ENCODE data around the gene ARHGEF7. TPM values are rescaled to one million over a fixed set of nuclear protein-coding genes. Genes with fewer than 3 reads are reported as not detected.

The ARHGEF7 gene
- total RNA-seq, 3 donors from 2014 or later (not counting 1 experiment from before 2014, with no cell fraction given): 99.9 to 135 (median 105) TPM

DNA sequence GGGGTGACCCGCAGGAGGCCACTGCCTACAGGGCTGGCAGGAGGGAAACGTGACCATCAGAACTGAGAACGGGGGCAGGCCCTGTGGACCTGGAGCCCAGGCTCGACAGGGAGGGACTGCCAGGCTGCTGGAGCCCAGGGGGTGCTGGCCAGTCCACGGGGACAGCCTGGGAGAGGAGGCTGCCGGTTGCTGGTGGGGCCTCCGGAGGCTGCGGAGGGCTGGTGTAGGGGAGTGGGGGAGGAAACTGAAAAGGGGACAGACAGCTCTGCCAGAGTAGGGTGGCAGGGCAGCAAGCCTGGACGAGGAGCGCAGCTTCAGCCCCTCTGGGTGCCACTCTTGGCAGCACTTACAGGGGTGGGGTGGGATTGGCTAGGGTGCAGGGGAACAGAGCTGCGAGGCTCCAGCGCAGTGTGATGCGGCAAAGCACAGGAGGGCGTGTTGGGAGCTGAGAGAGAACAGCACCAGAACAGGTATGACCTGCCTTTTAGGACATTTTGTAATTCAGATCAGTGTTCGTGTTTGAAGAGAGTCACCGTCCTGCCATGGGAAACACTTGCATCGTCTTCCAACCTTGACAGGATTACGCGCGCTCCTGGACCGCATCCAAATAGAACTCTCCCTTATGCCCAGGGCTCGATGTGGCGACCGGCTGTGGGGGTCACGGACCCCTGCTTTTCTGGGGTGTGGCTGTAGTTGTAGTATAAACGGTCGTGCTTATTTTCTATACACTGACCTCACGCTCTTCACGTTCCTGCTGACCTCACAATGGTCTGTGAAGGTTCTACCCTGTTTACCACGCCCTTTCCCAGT is 19.9 kb upstream of the ARHGEF7 start:
- Histone ChIP-seq H3K4me3 (ENCODE audit: low read length) (no peak overlapping the region), H3K27ac (ENCODE audit: low read length) (no peak overlapping the region), H3K9me3 (ENCODE audit: control insufficient read depth, insufficient read depth, low read length) (no peaks in the 10 kb centered on the region), H3K27me3 (ENCODE audit: control insufficient read depth, insufficient read depth, low read length) (no peaks in the 10 kb centered on the region), H3K36me3 (ENCODE audit: control insufficient read depth, insufficient read depth, low read length) (no peaks in the 10 kb centered on the region), H3K4me1 (ENCODE audit: control insufficient read depth, insufficient read depth, low read length) (no peaks in the 10 kb centered on the region)
- H3K27me3 Mint-ChIP-seq (ENCODE audit: low read depth in 2 of 2): peaks cover 39 to 64% of the 10 kb centered on the region in 2 donors
- no peak overlapping the region for H3K27ac Mint-ChIP-seq
- no peak overlapping the region for H3K4me3 Mint-ChIP-seq
- no peaks in the 10 kb centered on the region for H3K36me3 Mint-ChIP-seq
- no peaks in the 10 kb centered on the region for H3K4me1 Mint-ChIP-seq
- TF ChIP-seq, protein P1, sequence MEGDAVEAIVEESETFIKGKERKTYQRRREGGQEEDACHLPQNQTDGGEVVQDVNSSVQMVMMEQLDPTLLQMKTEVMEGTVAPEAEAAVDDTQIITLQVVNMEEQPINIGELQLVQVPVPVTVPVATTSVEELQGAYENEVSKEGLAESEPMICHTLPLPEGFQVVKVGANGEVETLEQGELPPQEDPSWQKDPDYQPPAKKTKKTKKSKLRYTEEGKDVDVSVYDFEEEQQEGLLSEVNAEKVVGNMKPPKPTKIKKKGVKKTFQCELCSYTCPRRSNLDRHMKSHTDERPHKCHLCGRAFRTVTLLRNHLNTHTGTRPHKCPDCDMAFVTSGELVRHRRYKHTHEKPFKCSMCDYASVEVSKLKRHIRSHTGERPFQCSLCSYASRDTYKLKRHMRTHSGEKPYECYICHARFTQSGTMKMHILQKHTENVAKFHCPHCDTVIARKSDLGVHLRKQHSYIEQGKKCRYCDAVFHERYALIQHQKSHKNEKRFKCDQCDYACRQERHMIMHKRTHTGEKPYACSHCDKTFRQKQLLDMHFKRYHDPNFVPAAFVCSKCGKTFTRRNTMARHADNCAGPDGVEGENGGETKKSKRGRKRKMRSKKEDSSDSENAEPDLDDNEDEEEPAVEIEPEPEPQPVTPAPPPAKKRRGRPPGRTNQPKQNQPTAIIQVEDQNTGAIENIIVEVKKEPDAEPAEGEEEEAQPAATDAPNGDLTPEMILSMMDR (IDR thresholded peaks at IDR 0.05): no peak
- 81% methylated on average over 30 of the region's 30 CpGs for WGBS (ENCODE audit: insufficient coverage)
- ATAC-seq (no peak), DNase-seq (no peak)
- no peaks in the 10 kb centered on the region for H3K9me3 Mint-ChIP-seq
- intact Hi-C loops (cut with micrococcal nuclease): no loop called here

DNA sequence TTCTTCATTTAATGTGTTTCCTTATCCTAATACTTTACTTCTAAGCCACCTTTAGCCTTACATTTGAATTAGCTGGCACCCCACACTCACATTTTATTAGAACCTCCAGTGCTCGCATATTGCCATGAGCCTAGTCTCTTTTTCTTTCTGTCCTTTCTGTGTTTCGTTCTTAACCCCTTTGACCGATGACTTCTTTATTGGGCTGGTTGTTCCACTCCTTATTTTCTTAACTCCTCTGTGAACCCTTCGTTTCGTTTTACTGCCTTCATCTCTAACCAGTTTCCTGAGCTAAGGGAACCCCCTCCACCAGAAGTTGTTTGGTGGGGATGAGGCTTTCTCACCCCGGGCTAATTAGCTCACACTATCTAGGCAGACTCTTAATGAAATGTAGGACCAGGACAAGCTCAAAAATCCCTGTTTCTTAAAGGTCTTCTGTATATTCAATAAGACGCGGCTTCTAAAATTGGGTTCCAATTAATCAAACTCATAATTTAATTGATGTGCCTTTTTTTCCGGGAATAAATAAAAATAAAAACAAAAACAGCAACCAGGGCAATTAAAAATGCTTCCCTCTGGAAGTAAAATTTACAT is 19.1 kb upstream of the ARHGEF7 start:
- 76% methylated on average over 6 of the region's 9 CpGs for whole genome bisulfite sequencing (ENCODE audit: insufficient coverage)
- Histone ChIP-seq H3K9me3 (ENCODE audit: control insufficient read depth, insufficient read depth, low read length) (no peaks in the 10 kb centered on the region), H3K4me3 (ENCODE audit: low read length) (no peak overlapping the region), H3K27ac (ENCODE audit: low read length) (no peak overlapping the region), H3K36me3 (ENCODE audit: control insufficient read depth, insufficient read depth, low read length) (no peaks in the 10 kb centered on the region), H3K27me3 (ENCODE audit: control insufficient read depth, insufficient read depth, low read length) (no peaks in the 10 kb centered on the region), H3K4me1 (ENCODE audit: control insufficient read depth, insufficient read depth, low read length) (no peaks in the 10 kb centered on the region)
- no peak for DNase-seq
- Mint-ChIP-seq H3K4me3 (no peak overlapping the region), H3K4me1 (no peaks in the 10 kb centered on the region), H3K27ac (no peak overlapping the region), H3K36me3 (no peaks in the 10 kb centered on the region), H3K9me3 (no peaks in the 10 kb centered on the region), H3K27me3 (ENCODE audit: low read depth in 2 of 2) (peaks cover 39 to 66% of the 10 kb centered on the region in 2 donors)
- no peak for ATAC-seq
- TF ChIP-seq, protein P1 (IDR thresholded peaks at IDR 0.05): no peak
- intact Hi-C loops (cut with micrococcal nuclease): no loop called here

DNA sequence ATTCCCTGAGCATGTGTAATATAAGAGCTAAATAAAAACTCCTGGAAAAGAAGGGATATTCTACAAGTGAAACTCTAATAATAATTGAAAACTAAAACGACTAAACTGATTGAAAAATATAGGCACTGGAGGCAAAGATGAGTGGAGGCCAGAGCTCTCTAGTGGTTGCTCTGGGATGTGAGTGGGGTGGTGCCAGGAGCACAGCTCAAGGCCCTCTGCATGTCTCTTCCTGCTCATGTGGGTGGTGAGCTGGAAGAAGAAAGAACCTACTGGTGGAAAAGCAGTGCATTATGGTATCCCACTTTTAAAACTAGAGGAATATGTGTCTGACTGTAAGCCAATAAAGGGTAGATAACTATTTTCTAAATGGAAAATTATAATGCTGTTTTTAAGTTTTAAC is 15.8 kb upstream of the ARHGEF7 start:
- intact Hi-C loops (cut with micrococcal nuclease): no loop called here
- 71% methylated on average over 1 of the region's 1 CpG for WGBS (ENCODE audit: insufficient coverage)
- peaks cover 48 to 88% of the 10 kb centered on the region in 2 donors for H3K27me3 Mint-ChIP-seq (ENCODE audit: low read depth in 2 of 2)

More for the DNA sequence above, 15.8 kb upstream of the ARHGEF7 start:
- Histone ChIP-seq H3K27me3 (ENCODE audit: control insufficient read depth, insufficient read depth, low read length) (no peaks in the 10 kb centered on the region), H3K27ac (ENCODE audit: low read length) (no peak overlapping the region), H3K36me3 (ENCODE audit: control insufficient read depth, insufficient read depth, low read length) (no peaks in the 10 kb centered on the region), H3K4me1 (ENCODE audit: control insufficient read depth, insufficient read depth, low read length) (no peaks in the 10 kb centered on the region), H3K9me3 (ENCODE audit: control insufficient read depth, insufficient read depth, low read length) (no peaks in the 10 kb centered on the region), H3K4me3 (ENCODE audit: low read length) (no peak overlapping the region)
- DNase-seq: no peak
- peaks cover 10 to 12% of the 10 kb centered on the region in 2 donors for H3K9me3 Mint-ChIP-seq
- TF ChIP-seq, protein P1 (IDR thresholded peaks at IDR 0.05): no peak
- peaks cover 24% of the 10 kb centered on the region for H3K36me3 Mint-ChIP-seq
- no peak overlapping the region for H3K27ac Mint-ChIP-seq
- no peaks in the 10 kb centered on the region for H3K4me1 Mint-ChIP-seq
- no peak for ATAC-seq
- H3K4me3 Mint-ChIP-seq: no peak overlapping the region

All from natural killer cell (primary cell).